ENCODE measurements around the gene JUP.
A peak's percentile ranks its signal among the peaks of the same experiment; 100 is the strongest.

The JUP gene

GRCh38 chr17:41762391-41762790, 24.1 kb downstream of the JUP start:
- no peak for DNase-seq

GRCh38 chr17:41760878-41761277, 25.6 kb downstream of the JUP start:
- no peak for DNase-seq

GRCh38 chr17:41758601-41759000, 27.9 kb downstream of the JUP start:
- no peak for DNase-seq

GRCh38 chr17:41754066-41754465, 32.4 kb downstream of the JUP start:
- no peak for DNase-seq

GRCh38 chr17:41751288-41751687, 35.2 kb downstream of the JUP start:
- no peak for DNase-seq

- DNase-seq, result no peak
These were observed 35.6 kb downstream of the JUP start for GRCh38 chr17:41750862-41751261.

- DNase-seq, result no peak
These were observed 38.2 kb downstream of the JUP start for GRCh38 chr17:41748275-41748674.

GRCh38 chr17:41741709-41742108, 44.8 kb downstream of the JUP start:
- DNase-seq, result no peak

GRCh38 chr17:41740506-41740905, 46.0 kb downstream of the JUP start:
- DNase-seq, result no peak

- DNase-seq, result no peak
These were observed 46.7 kb downstream of the JUP start for GRCh38 chr17:41739661-41740352.

GRCh38 chr17:41738801-41739112, 47.8 kb downstream of the JUP start:
- no peak for DNase-seq

- DNase-seq, result peak in 51 of 56 donors; percentile 9 to 83 (median 62)
These were observed 48.3 kb downstream of the JUP start for GRCh38 chr17:41738077-41738800.

- DNase-seq, result no peak
These were observed 48.9 kb downstream of the JUP start for GRCh38 chr17:41737680-41738023.

GRCh38 chr17:41736983-41737679, 49.4 kb downstream of the JUP start:
- no peak for DNase-seq

GRCh38 chr17:41735744-41736143, 50.8 kb downstream of the JUP start:
- no peak for DNase-seq

GRCh38 chr17:41734949-41735313, 51.6 kb downstream of the JUP start:
- DNase-seq, result no peak

- DNase-seq, result peak in 38 of 56 donors; percentile 10 to 74 (median 24)
These were observed 52.2 kb downstream of the JUP start, which contains the start of gene HAP1 for GRCh38 chr17:41734139-41734948. Gene HAP1 (minus strand): TSS chr17:41734643. CDS start chr17:41734634, 9 bp downstream.

- DNase-seq, result peak in 3 of 56 donors; percentile 6 to 40 (median 16)
These were observed 53.0 kb downstream of the JUP start for GRCh38 chr17:41733348-41734138.

- no peak for DNase-seq
These were observed 54.7 kb downstream of the JUP start for GRCh38 chr17:41731836-41732235.

GRCh38 chr17:41730479-41730878, 56.0 kb downstream of the JUP start:
- no peak for DNase-seq

GRCh38 chr17:41728056-41728455, 58.5 kb downstream of the JUP start:
- no peak for DNase-seq
